NCI-H2029 treated with DMSO at 0.1 percent for 48 hours (cell line): ENCODE results near the gene MKI67.

Experiments
- DNase-seq: peaks from one replicate; lab custom pipeline; 2025; lab: John Stamatoyannopoulos, UW

The MKI67 gene

GRCh38 chr10:128065881-128066534 is 60.2 kb downstream of the MKI67 start:
- no peak for DNase-seq

GRCh38 chr10:128064970-128065580 is 61.1 kb downstream of the MKI67 start:
- no peak for DNase-seq

- DNase-seq, result no peak
Measured at GRCh38 chr10:128064108-128064969, 61.9 kb downstream of the MKI67 start.

- no peak for DNase-seq
Measured at GRCh38 chr10:128063736-128064107, 62.5 kb downstream of the MKI67 start.

- DNase-seq, result no peak
Measured at GRCh38 chr10:128062881-128063563, 63.2 kb downstream of the MKI67 start.

GRCh38 chr10:128062331-128062880 is 63.8 kb downstream of the MKI67 start:
- no peak for DNase-seq

GRCh38 chr10:128061306-128062300 is 64.6 kb downstream of the MKI67 start:
- no peak for DNase-seq

- DNase-seq, result no peak
Measured at GRCh38 chr10:128060341-128061250, 65.6 kb downstream of the MKI67 start.

GRCh38 chr10:128059982-128060293 is 66.3 kb downstream of the MKI67 start:
- no peak for DNase-seq

- DNase-seq, result no peak
Measured at GRCh38 chr10:128059266-128059981, 66.8 kb downstream of the MKI67 start.

- DNase-seq, result no peak
Measured at GRCh38 chr10:128058750-128059134, 67.5 kb downstream of the MKI67 start.

GRCh38 chr10:128058106-128058749 is 68.0 kb downstream of the MKI67 start:
- no peak for DNase-seq

GRCh38 chr10:128056303-128057050 is 69.7 kb downstream of the MKI67 start:
- no peak for DNase-seq

- DNase-seq, result no peak
Measured at GRCh38 chr10:128055061-128055868, 71.0 kb downstream of the MKI67 start.

- DNase-seq, result no peak
Measured at GRCh38 chr10:128054163-128054970, 71.9 kb downstream of the MKI67 start.

- no peak for DNase-seq
Measured at GRCh38 chr10:128053356-128053755, 72.9 kb downstream of the MKI67 start.
